ENCODE data around the gene CSH2.

CSH2 gene

GRCh38 chr17:63822537-63822936 lies 50.9 kb downstream of the CSH2 start:
- DNase-seq: no peak
- Mint-ChIP-seq H3K27me3 (ENCODE audit: low read depth, poor library complexity) (peaks cover 5% of the 10 kb centered on the region), H3K9me3 (no peaks in the 10 kb centered on the region), H3K4me3 (no peak overlapping the region), H3K27ac (no peak overlapping the region), H3K36me3 (ENCODE audit: low read depth) (peaks cover 77% of the 10 kb centered on the region), H3K4me1 (peaks cover 26% of the 10 kb centered on the region)
- TF ChIP-seq CTCF (IDR thresholded peaks at IDR 0.05): no peak
